ENCODE results near the gene PEX1.
"Not testable (repeated sequence)": the region's sequence is repeated elsewhere in the genome, so short reads cannot be mapped to it uniquely, and the experiment has no call there.

Gene PEX1

DNA sequence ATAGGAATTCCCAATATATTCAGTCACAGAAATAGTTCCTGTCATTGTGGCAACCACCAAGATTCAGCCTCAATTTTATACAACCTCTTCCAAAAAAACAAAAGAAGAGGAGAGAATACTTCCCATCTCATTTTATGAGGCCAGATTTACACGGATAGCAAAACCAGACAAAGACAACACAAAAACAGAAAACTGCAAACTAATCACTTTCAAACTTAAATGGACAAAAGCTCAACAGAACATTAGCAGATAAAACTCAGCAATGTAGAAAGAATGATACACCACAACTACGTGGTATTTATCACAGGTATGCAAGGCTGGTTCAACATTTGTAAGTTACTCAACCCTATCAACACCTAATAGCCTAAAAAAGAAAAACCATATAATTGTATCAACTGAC lies 22.0 kb downstream of the PEX1 start:
- in situ Hi-C loops (cut with MboI; ENCODE audit: low sequenced_read_pairs), result no loop called here

DNA sequence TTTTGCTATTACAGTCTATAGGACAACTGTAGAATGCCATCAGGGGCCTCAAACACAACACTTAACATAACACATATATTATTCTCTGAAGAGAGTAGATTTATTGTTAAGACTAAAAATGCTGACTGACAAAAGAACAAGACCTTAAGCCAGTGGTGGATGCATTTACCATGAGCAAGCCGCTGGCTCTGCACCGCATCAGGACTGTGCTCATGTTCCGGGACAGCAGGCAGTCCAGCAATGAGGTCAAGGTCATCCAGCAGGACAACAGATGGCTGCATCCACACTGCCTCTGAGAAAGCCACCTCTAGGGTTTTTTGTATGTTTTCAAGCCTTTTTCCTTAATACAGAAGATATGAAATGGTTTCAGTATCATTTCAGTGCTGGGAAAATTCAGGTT lies 23.8 kb downstream of the PEX1 start:
- in situ Hi-C loops (cut with MboI; ENCODE audit: low sequenced_read_pairs), result no loop called here

DNA sequence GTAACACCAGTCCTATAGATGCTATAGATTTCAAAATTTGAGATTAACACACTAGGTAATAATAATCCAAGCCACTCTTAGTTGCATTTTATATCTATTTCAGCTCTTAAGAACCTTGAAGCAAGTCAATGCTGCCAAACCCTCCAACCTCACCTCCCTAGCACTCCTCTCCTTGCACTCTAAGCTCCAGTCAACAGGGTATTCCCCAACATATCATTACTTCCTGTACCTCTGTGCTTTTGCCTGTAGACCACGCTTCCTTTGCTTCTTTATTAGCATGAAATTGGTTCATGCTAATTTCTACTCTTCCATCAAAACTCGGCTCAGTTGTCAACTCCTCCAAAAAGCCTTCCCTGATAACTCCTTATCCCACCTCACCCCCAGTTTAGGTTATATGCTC lies 24.6 kb downstream of the PEX1 start:
- in situ Hi-C loops (cut with MboI; ENCODE audit: low sequenced_read_pairs), result no loop called here

DNA sequence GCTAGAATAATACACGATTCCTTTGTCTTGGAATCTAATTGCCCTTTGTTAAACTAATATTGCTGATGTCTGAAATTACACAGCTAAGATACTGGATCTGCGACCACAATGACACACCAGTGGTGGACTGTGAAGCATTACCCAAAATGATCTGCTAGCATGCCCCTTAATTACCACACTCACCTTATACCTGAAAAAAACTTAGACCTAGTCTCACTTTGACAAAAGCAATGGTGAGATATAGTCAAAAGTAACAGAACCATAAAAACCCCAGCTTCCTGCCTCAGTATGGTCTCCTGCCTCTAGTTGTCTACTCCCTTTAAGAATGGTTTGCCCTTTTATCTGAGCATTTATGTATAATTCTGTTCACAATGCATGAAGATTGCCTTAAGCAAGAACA lies 29.8 kb downstream of the PEX1 start:
- in situ Hi-C loops (cut with MboI; ENCODE audit: low sequenced_read_pairs), result no loop called here

DNA sequence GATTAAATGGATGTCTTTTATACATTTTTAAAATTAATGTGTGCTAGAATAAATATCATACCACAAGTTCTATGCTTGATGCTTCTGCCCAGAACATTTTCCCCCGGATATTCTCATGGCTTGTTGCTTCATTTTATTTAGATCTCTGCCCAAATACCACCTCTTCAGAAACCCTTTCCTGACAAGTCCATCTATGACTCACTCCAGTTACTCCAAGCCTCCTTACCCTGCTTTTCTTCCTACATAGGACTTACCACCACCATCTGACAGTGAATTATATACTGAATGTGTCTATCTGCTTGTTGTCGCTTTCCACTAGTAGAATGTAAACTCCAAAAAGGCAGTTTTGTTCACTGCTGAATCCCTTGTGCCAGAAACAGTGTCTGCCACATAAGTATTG lies 31.4 kb downstream of the PEX1 start:
- in situ Hi-C loops (cut with MboI; ENCODE audit: low sequenced_read_pairs), result no loop called here

DNA sequence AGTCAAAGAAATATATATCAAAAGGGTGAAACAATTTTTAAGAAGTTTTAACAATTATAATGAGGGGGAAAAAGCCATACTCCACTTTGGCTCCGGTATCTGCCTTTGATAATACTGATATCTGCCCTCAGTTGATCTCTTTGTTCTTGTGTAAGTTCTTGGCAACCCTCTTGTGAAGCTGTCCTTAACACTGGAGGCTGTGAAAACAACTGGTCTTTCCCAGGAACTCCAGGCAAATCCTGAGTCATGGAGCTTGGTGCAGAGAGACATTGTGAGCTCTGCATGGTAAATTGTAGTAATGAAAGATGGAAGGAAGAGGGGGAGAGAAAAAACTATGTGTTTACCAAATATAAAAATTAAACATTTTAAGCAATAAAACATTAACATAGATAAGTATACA lies 38.7 kb downstream of the PEX1 start:
- in situ Hi-C loops (cut with MboI; ENCODE audit: low sequenced_read_pairs), result no loop called here

DNA sequence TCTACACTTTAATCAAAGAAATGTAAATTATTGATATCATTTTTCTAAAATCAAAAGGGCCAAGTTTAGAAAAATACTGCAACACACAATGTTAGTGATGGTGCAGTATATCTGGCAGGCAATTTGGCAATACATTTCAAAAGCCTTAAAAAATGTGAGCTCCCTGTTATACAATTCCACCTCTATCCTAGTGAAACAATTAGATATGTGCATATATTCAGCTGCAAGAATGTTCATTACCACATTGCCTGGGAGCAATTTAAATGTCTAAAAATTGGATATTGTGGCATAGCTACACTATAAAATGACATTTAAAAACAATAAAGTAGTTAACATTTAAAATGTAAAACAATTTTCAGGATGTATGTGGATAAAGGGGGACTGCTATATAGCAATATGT lies 40.5 kb downstream of the PEX1 start:
- in situ Hi-C loops (cut with MboI; ENCODE audit: low sequenced_read_pairs), result no loop called here

DNA sequence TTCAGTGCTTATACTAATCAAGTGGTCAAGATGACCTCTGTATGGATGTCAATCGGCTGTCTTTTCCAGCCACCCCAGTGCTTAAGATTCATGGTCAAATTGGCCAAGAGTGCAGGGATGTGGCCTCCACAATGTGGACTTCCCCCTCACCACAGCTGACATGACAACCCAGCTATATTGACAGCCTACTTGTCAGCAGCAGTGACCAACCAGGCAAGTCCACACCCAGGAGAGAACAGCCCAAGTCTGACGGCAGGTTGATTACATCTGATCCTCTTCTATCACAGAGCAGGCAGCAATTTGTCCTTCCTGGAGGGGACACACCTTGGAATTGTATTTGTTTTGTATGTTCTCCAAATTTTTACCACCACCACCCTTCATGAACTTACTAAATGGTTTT lies 42.3 kb downstream of the PEX1 start:
- in situ Hi-C loops (cut with MboI; ENCODE audit: low sequenced_read_pairs), result no loop called here

DNA sequence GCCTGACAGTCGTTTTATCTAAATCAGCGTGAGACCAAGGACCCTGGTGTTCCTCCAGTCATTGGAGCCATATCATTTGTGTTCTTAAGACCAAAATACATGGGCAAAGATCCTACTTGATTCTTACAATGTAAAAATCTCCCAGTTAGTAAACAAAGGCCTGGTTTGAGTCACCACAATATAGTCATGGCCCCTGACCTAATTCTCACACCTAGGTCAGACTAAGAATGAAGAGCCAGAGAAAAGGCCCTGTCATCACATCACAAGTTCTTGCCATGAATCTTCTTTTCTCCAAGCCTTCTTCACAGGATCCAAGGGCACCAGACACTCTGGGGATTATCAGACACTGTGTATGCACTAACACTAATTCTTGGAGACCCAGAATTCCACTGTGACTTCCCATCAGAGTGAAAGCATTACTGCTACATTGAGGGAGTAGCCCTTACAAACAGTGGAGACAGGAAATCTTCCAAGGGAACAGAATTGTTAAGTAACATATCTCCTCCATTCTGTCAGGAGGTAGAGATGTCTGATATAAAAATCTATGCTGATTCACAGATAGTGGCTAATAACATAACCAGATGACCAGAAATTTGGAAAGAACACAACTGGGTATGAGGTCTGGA lies 42.9 kb downstream of the PEX1 start:
- in situ Hi-C loops (cut with MboI; ENCODE audit: low sequenced_read_pairs), result no loop called here

DNA sequence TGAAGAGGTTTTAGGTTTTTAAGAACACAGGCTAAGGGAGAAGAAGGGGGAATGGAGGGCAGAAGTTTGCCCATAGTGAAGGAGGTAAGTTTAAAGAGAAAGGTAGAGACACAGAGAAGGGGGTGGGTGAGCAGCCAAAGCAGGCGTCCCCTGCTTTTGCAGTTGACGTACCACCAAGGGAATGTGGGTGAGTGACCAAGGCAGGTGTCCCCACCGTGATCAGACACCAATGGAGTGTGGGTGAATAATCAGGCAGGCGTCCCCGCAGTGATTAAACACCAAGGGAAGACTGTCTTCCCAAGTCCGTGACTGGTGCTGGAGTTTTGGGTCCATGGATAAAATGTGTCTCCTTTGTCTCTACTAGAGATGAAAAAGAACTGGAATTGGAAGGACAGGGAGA lies 44.1 kb downstream of the PEX1 start:
- in situ Hi-C loops (cut with MboI; ENCODE audit: low sequenced_read_pairs), result not testable (repeated sequence)

DNA sequence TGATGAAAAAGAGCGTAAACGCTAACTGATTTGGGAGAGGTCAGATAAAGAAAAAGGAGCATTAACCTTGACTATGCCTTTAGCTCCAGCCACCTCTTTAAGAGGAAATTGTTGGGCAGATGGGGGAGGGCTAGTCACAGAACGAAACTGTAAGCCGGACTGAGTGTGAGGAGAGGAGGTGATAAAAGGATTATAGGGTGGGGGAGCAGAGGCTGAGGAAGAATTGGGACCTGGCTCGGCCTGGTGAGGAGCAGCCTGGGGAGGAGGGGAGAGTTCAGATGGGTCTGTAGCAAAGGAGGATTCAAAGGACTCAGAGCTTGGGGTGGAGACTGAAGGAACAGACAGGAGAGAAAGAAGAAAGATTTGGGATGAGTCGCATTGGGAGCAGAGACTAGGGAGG lies 44.7 kb downstream of the PEX1 start:
- in situ Hi-C loops (cut with MboI; ENCODE audit: low sequenced_read_pairs), result not testable (repeated sequence)

DNA sequence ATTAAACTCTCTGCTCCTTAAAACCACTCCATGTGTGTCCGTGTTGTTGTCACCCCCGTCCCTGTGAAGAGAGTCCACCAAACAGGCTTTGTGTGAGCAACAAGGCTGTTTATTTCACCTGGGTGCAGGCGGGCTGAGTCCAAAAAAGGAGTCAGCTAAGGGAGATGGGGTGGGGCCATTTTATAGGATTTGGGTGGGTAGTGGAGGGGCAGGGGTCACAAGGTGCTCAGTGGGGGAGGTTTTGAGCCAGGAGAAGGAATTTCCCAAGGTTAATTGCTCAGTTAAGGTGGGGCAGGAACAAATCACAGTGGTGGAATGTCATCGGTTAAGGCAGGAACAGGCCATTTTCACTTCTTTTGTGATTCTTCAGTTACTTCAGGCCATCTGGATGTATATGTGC lies 49.2 kb downstream of the PEX1 start:
- in situ Hi-C loops (cut with MboI; ENCODE audit: low sequenced_read_pairs), result not testable (repeated sequence)

DNA sequence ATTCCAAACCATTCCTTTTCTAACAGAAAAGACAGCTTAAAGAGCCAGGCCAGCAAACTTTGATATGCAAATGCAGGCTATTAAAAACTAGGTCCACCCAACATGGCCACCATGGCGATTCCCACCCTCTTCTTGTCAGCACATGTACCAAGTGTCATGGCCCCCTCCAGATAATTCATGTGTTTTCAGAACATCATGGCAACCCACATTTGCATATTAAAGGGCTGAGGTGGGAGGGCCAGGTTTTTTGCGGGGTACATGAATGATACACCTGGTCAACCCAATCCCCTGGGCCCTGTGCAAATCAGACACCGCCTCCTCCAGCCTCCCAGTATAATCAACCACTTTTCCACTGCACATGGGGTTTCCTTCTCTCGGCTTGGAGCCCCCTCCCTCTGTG lies 49.6 kb downstream of the PEX1 start:
- in situ Hi-C loops (cut with MboI; ENCODE audit: low sequenced_read_pairs), result no loop called here

DNA sequence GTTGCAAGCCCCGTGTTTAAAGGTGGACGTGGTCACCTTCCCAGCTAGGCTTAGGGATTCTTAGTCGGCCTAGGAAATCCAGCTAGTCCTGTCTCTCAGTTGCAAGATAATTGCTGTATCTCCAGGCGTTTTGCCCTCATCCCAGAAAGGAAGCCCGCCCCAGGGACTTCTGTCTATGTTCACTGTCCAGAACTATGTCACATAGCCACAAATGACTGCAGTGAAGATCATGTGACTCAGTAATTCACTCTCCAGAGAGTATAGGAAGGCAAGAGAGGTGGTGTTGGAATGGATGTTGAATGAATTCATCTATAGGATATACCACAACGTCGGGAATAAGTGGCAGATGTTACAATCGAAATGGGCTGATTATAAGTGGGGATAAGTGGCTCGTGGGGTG lies 50.2 kb downstream of the PEX1 start:
- in situ Hi-C loops (cut with MboI; ENCODE audit: low sequenced_read_pairs), result no loop called here

DNA sequence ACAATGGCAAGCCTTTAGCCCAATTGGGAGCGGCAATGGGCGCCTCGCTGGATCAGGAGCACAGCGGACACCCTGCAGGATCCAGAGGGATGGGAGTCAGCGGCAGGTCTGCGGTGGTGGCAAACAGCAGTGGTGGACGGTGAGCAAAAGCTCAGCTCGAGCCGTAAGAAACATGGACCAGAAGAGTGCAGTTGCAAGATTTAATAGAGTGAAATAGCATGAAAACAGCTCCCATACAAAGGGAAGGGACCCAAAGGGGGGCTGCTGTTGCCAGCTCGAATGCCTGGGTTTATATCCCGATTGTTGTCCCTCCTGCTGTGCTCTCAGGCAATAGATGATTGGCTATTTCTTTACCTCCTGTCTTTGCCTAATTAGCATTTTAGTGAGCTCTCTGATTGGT lies 50.6 kb downstream of the PEX1 start, which contains the start of gene ERVW-1:
Gene ERVW-1, minus strand, starts transcription at position 266 of the 400 bp plus-strand sequence. CDS start 7,565 bp downstream, outside the sequence.
- in situ Hi-C loops (cut with MboI; ENCODE audit: low sequenced_read_pairs), result not testable (repeated sequence)

DNA sequence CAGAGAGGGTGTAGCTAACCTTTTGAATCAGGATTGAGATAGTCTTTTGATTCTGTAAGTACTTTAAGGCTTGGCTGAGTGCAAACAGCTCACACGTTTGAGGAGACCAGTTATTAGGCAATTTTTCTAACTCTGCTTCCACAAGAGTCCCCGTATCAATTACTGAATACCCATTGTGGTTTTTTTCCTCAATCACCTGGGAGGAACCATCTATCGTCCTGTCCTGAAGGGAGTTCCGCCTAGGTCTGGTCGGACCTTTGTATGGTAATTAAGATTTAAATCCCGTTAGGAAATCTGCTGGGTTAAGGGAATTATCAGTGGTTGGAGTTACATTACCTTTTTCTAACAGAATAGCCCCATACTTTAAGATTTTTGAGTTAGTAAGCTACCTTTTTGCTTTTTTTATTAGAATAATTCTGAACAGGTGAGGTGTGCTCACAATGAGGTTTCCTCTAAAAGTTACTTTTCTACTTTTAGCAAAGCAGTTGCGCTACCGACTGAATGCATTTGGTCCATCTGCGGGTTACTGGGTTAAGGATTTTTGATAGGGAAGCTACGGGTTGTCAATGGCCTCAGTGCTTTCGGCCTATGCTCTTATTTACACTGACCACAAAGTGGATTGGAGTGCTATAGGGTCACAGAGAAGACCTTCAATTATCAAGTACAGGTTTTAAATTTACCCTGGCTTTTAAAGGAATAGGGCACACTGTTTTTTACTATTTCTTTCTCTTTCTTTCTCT lies 52.3 kb downstream of the PEX1 start:
- in situ Hi-C loops (cut with MboI; ENCODE audit: low sequenced_read_pairs), result not testable (repeated sequence)

DNA sequence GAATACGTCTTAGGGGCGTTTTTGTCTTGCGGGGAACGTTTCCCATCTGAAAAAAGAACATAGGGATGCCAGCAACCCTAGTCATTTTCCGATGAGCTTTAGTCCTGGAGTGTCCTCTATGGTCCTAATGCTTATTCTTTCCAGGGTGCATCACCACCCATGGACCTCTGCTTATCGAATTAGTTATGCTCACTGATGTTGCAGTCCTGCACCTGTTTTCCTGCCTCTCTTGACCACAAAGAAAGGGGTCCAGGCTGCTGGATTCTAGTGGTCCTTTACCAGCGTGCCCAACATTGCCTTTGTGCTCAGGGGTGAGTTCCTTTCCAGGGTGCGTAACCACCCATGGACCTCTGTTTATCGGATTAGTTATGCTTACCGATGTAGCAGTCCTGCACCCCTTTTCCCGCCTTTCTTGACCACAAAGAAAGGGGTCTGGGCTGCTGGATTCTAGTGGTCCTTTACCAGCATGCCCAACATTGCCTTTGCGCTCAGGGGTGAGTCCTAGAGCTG lies 53.0 kb downstream of the PEX1 start:
- in situ Hi-C loops (cut with MboI; ENCODE audit: low sequenced_read_pairs), result not testable (repeated sequence)

DNA sequence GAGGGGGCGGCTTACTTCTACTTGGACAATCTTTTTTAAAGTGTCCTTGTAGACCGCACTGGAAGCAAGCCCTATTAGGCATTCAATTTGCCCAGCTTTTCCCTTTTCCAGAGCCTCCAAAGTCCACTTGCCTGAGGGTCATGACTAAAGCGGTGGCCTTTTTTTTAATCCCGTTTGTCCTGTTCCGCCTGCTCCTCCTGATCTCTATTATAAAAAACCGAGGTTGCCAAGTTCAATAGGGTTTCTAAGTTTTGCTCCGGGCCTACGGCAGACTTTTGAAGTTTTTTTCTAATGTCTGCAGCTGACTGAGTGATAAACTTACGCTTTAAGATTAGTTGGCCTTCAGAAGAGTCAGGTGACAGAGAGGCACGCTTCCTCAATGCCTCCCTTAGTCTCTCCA lies 54.3 kb downstream of the PEX1 start:
- in situ Hi-C loops (cut with MboI; ENCODE audit: low sequenced_read_pairs), result not testable (repeated sequence)

DNA sequence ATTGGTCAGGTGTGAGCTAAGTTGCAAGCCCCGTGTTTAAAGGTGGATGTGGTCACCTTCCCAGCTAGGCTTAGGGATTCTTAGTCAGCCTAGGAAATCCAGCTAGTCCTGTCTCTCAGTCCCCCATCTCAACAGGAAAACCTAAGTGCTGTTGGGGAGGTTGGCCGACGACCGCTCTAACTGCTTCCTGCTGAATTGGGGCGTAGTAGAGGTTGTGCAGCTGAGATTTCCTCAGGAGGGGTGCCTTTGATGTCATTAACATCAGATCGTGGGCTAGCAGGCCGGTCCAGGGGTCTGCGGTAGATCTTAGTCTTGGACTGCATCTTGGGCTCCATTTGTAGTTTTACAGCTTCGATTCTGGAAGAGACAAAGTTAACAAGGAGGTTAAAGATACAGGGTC lies 59.7 kb downstream of the PEX1 start:
- in situ Hi-C loops (cut with MboI; ENCODE audit: low sequenced_read_pairs), result not testable (repeated sequence)

DNA sequence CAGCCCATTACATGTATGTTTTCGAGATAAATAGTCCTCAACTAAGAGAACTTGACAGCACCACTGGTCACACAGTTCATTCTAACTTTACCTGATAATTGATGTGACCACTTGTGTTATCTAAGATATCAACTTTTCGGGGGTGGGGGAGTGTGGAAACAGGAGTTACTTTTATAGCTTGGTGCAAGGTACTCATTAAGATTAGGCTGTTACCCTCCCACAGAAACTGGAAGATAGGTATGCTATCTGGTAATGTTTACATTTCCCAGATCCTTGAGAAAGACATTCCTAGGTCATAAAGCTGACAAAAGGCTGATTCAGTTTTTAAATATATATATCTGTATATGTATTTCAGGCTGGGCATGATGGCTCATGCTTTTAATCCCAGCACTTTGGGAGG lies 61.6 kb downstream of the PEX1 start:
- in situ Hi-C loops (cut with MboI; ENCODE audit: low sequenced_read_pairs), result no loop called here

DNA sequence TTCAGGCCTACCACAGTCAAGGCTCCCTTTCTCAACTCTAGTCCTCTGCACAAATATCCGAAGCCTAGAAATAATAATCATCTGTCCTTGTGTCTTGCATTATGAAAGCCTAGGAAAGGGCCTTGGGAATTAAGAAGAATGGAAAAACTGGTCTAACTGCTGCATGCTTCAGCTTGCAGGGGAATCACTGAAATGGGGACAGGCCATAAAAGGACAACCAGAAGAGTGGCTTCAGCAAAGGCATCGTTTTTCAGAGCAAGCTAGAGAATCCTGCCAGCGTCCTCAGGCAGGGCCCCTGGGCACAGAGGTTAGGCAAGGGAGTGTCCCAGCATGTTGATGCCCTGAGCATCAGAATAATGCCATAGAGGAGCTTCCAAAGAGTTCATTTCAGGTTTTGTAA lies 63.8 kb downstream of the PEX1 start:
- in situ Hi-C loops (cut with MboI; ENCODE audit: low sequenced_read_pairs), result no loop called here

DNA sequence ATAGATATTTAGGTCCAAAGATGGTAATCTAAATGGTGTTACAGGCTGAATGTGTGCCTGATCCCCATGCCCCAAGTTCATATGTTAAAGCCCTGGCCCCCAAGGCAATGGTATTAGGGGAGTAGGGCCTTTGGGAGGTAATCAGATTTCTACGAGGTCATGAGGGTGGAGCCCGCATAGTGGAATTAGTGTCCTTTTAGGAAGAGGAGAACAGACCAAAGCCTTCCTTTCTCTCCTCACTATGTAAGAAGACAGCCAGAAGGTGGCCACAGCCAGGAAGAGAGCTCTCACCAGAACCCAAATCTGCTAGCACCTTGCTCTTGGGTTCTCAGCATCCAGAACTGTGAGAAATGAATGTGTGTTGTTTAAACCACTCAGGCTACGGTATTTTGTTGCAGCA lies 65.8 kb downstream of the PEX1 start:
- in situ Hi-C loops (cut with MboI; ENCODE audit: low sequenced_read_pairs), result no loop called here
